Spleen (tissue), 11 donors: ENCODE measurements around the gene AP2M1. TPM values are rescaled to one million over a fixed set of nuclear protein-coding genes. Genes with fewer than 3 reads are reported as not detected.

Experiments
- DNase-seq: peaks from one replicate; pipeline ENCODE4 v3.0.0-alpha.2; 2020
- H3K27ac ChIP-seq, 8 donors: fragments of 200-600 bp; sonication (generic) in 7 of 8; 1 replicate in 4 of 8; 2 replicates in 4 of 8; pipeline versions ENCODE4 v1.5.0 to v1.8.0; 2016 to 2021; ENCODE audit warnings: inconsistent platforms in 4 of 8, mild to moderate bottlenecking in 4 of 8, moderate library complexity in 1 of 8
- H3K27me3 ChIP-seq, 7 donors: fragments of 200-600 bp; sonication (generic) in 6 of 7; replicated peaks in 1 of 7; 1 replicate in 4 of 7; 2 replicates in 3 of 7; pipeline versions ENCODE4 v1.5.0 to v1.8.0; 2016 to 2021; ENCODE audit warnings: inconsistent platforms in 3 of 7, mild to moderate bottlenecking in 1 of 7
- H3K36me3 ChIP-seq, 6 donors: fragments of 200-600 bp; sonication (generic) in 5 of 6; 1 replicate in 4 of 6; 2 replicates in 2 of 6; pipeline versions ENCODE4 v1.5.0 to v1.8.0; 2016 to 2021; ENCODE audit warnings: inconsistent platforms in 2 of 6
- H3K4me1 ChIP-seq, 6 donors: fragments of 200-600 bp; sonication (generic) in 5 of 6; 1 replicate in 3 of 6; 2 replicates in 3 of 6; pipeline versions ENCODE4 v1.5.0 to v1.8.0; 2016 to 2021; ENCODE audit warnings: inconsistent platforms in 3 of 6
- H3K4me3 ChIP-seq, 8 donors: fragments of 200-600 bp; sonication (generic) in 7 of 8; 1 replicate in 4 of 8; 2 replicates in 4 of 8; pipeline versions ENCODE4 v1.5.0 to v1.8.0; 2016 to 2021; ENCODE audit warnings: inconsistent platforms in 4 of 8, mild to moderate bottlenecking in 4 of 8, moderate library complexity in 2 of 8
- H3K9me3 ChIP-seq, 8 donors: fragments of 200-600 bp; sonication (generic) in 7 of 8; 1 replicate in 4 of 8; 2 replicates in 4 of 8; pipeline versions ENCODE4 v1.5.0 to v1.8.0; 2016 to 2021; ENCODE audit warnings: inconsistent platforms in 4 of 8
- POLR2A ChIP-seq, 3 donors: fragments of 450-650 bp; IDR thresholded peaks; one replicate each; pipeline ENCODE4 v1.5.1; 2017; ENCODE audit warnings: antibody characterized with exemption in 3 of 3, mild to moderate bottlenecking in 1 of 3
- POLR2AphosphoS5 ChIP-seq, 3 donors: sonication (generic); formaldehyde crosslinking; IDR thresholded peaks; one replicate each; pipeline ENCODE4 v1.5.1; 2017; ENCODE audit warnings: antibody characterized with exemption in 3 of 3
- WGBS, 5 donors: extraction: QIAGEN DNeasy Blood & Tissue Kit in 3 of 5; methylation state at CpG; one replicate each; pipeline versions ENCODE4 v1.1.5 to v1.1.7; 2013 to 2018; 5-methylcytosine and 5-hydroxymethylcytosine counted together
- intact Hi-C: fragments of 100-400 bp; cut with DNase I; formaldehyde crosslinking; loops from one replicate; pipeline ENCODE4 v1.15.0; 2023; ENCODE audit warnings: low total_unique reads
- polyA plus RNA-seq, 3 donors: library from polyadenylated mRNA; stranded (reverse); fragments of 200-250 nt; gene quantifications; one replicate each; pipeline ENCODE4 v1.2.1, GENCODE V29; 2013
- total RNA-seq, 7 donors: library from RNA; depleted of rRNA in 3 of 7; stranded (reverse); fragments of >200 nt in 3 of 7; fragmentation: NEBNext Ultra II Directional in 4 of 7; extraction: Animal tissue kit (Norgen Biotek cat#: 25700) in 4 of 7; gene quantifications; one replicate each; pipeline versions ENCODE4 v1.1.0 to v1.2.1, GENCODE V29; 2016 to 2021
- TF ChIP-seq, protein P1 (sequence below), 11 experiments: fragments of 200-600 bp in 7 of 11; fragments of 450-650 bp in 4 of 11; sonication (generic) in 4 of 11; IDR thresholded peaks in 8 of 11; conservative IDR thresholded peaks in 3 of 11; 1 replicate in 7 of 11; 2 replicates in 4 of 11; pipeline versions ENCODE4 v1.4.0 to v1.8.0; 2016 to 2021; ENCODE audit warnings: antibody characterized with exemption in 11 of 11, inconsistent platforms in 4 of 11, mild to moderate bottlenecking in 1 of 11
- donor health status: healthy with polysubstance abuse.
- donor health status: DM: no; HTN: no; CAD: no; lungs with moderate emphysema.
- donor health status: DM: no; HTN: no; CAD: no.
- donor health status: Bipolar disorder and iron deficiency.
- donor health status: healthy.
- donor health status: DM: no; HTN: no; CAD: no.
- donor health status: DM: yes; HTN: yes; CAD: no.

AP2M1 gene
- total and polyA plus RNA-seq, 10 donors: 98.7 to 254 (median 195) TPM

DNA sequence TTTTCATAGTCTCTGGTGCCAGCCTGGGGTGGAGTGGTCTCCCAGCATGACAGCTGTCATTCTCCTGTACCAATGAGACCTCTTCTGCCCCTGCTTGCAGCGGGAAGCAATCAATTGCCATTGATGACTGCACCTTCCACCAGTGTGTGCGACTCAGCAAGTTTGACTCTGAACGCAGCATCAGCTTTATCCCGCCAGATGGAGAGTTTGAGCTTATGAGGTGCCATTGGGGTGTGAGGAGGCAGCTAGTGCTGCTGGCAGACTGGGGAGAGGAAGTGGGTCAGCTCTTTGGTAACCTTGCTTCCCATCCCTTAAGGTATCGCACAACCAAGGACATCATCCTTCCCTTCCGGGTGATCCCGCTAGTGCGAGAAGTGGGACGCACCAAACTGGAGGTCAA lies 6.9 kb downstream of the AP2M1 start:
- Histone ChIP-seq H3K4me1 (peaks cover 15 to 47% (median 33%) of the 10 kb centered on the region in 6 donors), H3K27me3 (no peaks in the 10 kb centered on the region), H3K4me3 (no peak overlapping the region), H3K9me3 (no peaks in the 10 kb centered on the region), H3K36me3 (peaks cover 2 to 84% (median 74%) of the 10 kb centered on the region in 6 donors), H3K27ac (no peak overlapping the region)
- no peak for DNase-seq
- TF ChIP-seq POLR2A (IDR thresholded peaks at IDR 0.05): no peak
- TF ChIP-seq, protein P1, sequence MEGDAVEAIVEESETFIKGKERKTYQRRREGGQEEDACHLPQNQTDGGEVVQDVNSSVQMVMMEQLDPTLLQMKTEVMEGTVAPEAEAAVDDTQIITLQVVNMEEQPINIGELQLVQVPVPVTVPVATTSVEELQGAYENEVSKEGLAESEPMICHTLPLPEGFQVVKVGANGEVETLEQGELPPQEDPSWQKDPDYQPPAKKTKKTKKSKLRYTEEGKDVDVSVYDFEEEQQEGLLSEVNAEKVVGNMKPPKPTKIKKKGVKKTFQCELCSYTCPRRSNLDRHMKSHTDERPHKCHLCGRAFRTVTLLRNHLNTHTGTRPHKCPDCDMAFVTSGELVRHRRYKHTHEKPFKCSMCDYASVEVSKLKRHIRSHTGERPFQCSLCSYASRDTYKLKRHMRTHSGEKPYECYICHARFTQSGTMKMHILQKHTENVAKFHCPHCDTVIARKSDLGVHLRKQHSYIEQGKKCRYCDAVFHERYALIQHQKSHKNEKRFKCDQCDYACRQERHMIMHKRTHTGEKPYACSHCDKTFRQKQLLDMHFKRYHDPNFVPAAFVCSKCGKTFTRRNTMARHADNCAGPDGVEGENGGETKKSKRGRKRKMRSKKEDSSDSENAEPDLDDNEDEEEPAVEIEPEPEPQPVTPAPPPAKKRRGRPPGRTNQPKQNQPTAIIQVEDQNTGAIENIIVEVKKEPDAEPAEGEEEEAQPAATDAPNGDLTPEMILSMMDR (IDR thresholded peaks at IDR 0.05 in 8 of 11, conservative IDR thresholded peaks at IDR 0.05 in 3 of 11): no peak
- no peak for TF ChIP-seq POLR2AphosphoS5 (IDR thresholded peaks at IDR 0.05)
- intact Hi-C loops: loop anchor here (10.0 kb wide), 1 partner anchor 133 kb away; the partner anchor contains the start of gene EIF4G1
- WGBS, 5 donors: 84 to 95% (median 92%) methylated on average over 9 of the region's 9 CpGs

DNA sequence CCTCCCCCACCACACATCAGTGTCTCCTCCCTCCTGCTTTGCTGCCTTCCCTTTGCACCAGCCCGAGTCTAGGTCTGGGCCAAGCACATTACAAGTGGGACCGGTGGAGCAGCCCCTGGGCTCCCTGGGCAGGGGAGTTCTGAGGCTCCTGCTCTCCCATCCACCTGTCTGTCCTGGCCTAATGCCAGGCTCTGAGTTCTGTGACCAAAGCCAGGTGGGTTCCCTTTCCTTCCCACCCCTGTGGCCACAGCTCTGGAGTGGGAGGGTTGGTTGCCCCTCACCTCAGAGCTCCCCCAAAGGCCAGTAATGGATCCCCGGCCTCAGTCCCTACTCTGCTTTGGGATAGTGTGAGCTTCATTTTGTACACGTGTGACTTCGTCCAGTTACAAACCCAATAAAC lies 9.0 kb downstream of the AP2M1 start:
- 89 to 96% (median 91%) methylated on average over 5 of the region's 5 CpGs for WGBS, 5 donors
- H3K36me3 ChIP-seq: peaks cover 2 to 78% (median 68%) of the 10 kb centered on the region in 6 donors
- H3K27ac ChIP-seq: no peak overlapping the region
- no peak overlapping the region for H3K4me3 ChIP-seq
- no peaks in the 10 kb centered on the region for H3K9me3 ChIP-seq
- H3K27me3 ChIP-seq: no peaks in the 10 kb centered on the region
- DNase-seq: no peak
- peaks cover 13 to 47% (median 34%) of the 10 kb centered on the region in 6 donors for H3K4me1 ChIP-seq
- TF ChIP-seq POLR2AphosphoS5 (IDR thresholded peaks at IDR 0.05): peak in 1 of 3 donors; percentile 32
- no peak for TF ChIP-seq POLR2A (IDR thresholded peaks at IDR 0.05)
- intact Hi-C loops: loop anchor here (10.0 kb wide), 1 partner anchor 131 kb away; the partner anchor contains the start of gene EIF4G1

DNA sequence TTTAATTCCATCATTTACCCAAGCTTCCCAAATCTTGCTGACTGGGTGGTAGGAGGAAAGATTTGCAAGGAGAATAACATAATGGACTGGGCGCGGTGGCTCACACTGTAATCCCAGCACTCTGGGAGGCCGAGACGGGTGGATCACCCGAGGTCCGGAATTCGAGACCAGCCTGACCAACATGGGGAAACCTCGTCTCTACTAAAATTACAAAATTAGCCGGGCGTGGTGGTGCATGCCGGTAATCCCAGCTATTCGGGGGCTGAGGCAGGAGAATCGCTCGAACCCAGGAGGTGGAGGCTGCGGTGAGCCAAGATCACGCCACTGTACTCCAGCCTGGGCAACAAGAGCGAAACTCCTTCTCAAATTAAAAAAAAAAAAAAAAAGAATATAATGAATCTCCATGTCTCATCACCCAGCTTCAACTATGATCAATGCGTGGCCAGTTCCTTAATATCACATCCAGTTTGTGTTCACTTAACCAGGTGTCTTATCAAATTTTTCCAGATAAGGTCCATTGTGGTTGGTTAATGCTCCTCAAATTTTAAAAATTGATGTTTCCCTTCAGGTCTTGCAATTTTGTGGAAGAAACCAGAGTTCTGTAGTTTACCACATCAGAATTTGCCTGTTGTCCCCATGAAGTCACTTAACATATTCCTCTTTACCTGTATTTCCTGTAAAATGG lies 10.0 kb downstream of the AP2M1 start:
- 94 to 97% (median 96%) methylated on average over 18 of the region's 18 CpGs for WGBS, 5 donors
- TF ChIP-seq, protein P1 (IDR thresholded peaks at IDR 0.05 in 8 of 11, conservative IDR thresholded peaks at IDR 0.05 in 3 of 11): no peak
- no peak for TF ChIP-seq POLR2AphosphoS5 (IDR thresholded peaks at IDR 0.05)
- no peak for TF ChIP-seq POLR2A (IDR thresholded peaks at IDR 0.05)
- H3K27ac ChIP-seq: peak overlapping the region in 5 of 8 donors; percentile 65 to 91 (median 87)
- H3K36me3 ChIP-seq: peaks cover 2 to 78% (median 68%) of the 10 kb centered on the region in 6 donors
- no peaks in the 10 kb centered on the region for H3K27me3 ChIP-seq
- peak overlapping the region in 1 of 8 donors; percentile 86 for H3K4me3 ChIP-seq
- intact Hi-C loops: loop anchor here (10.0 kb wide), 1 partner anchor 130 kb away; the partner anchor contains the start of gene EIF4G1
- H3K4me1 ChIP-seq: peaks cover 13 to 46% (median 35%) of the 10 kb centered on the region in 6 donors
- no peaks in the 10 kb centered on the region for H3K9me3 ChIP-seq
- no peak for DNase-seq

DNA sequence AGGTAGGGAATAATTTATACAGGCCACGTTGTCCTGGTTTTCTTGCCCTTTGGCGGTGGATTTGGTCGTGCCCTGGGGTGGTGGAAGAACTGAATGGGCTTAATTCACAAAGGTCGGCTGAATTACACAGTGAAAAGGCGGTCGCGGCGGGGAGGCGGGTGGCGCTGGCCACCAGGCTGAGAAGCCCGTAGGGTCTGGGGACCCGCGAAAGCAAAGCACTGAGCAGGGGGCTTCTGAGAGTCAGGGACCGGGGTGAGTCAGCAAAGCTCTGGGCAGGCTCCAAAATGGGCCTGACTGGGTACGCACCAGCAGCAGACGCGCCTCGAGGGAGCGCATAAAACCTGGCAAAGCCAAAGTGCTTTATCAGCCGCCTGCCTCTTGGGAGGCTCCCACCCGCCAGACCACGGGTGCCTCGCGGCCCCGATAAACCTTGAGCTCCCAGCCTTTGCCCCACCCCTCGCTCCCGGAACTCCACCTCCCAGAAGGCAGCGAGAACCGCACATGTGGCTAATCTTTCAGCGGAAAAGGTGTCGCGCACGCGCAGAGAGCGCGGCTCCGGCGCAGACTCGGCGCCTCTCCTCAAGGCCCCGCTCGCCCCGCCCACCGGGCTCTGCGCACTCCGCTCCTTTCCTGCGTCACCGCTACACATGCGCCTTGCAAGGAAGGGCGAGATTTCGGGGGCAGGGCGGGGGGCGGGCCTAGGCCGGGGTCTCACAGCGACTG lies 11.0 kb downstream of the AP2M1 start:
- H3K27ac ChIP-seq: peak overlapping the region; percentile 65 to 91 (median 84)
- peaks cover 13 to 50% (median 34%) of the 10 kb centered on the region in 6 donors for H3K4me1 ChIP-seq
- no peaks in the 10 kb centered on the region for H3K9me3 ChIP-seq
- WGBS, 5 donors: 3 to 6% (median 5%) methylated on average over 41 to 55 of the region's 55 CpGs
- H3K27me3 ChIP-seq: no peaks in the 10 kb centered on the region
- peak; percentile 100 for DNase-seq
- H3K4me3 ChIP-seq: peak overlapping the region; percentile 82 to 96 (median 86)
- H3K36me3 ChIP-seq: peaks cover 2 to 78% (median 68%) of the 10 kb centered on the region in 6 donors
- intact Hi-C loops: loop anchor here (10.0 kb wide), 1 partner anchor 129 kb away; the partner anchor contains the start of gene EIF4G1
- TF ChIP-seq, protein P1 (IDR thresholded peaks at IDR 0.05 in 8 of 11, conservative IDR thresholded peaks at IDR 0.05 in 3 of 11): no peak
- TF ChIP-seq POLR2AphosphoS5 (IDR thresholded peaks at IDR 0.05) (peak in 1 of 3 donors; percentile 97), POLR2A (IDR thresholded peaks at IDR 0.05) (peak in 1 of 3 donors; percentile 84)
